HL-60 (cell line): ENCODE measurements around the gene BIRC6.

Source experiments
- DNase-seq, 2 experiments: peaks; one replicate each; pipeline ENCODE4 v3.0.0-alpha.2; 2010 to 2020; ENCODE audit warnings: low read depth in 1 of 2, low spot score in 1 of 2
- H3K27ac ChIP-seq: fragments of 250-450 bp; sonication (Bioruptor Pico); replicated peaks from 2 replicates; pipeline ENCODE4 v1.5.1; 2020; ENCODE audit warnings: mild to moderate bottlenecking, moderate library complexity
- H3K27me3 ChIP-seq: fragments of 250-450 bp; sonication (Bioruptor Pico); 2 replicates; pipeline ENCODE4 v1.5.1; 2021; ENCODE audit warnings: mild to moderate bottlenecking, moderate library complexity; ENCODE audit not compliant: insufficient read depth, poor library complexity, severe bottlenecking
- H3K4me3 ChIP-seq: replicated peaks from 2 replicates; pipeline ENCODE4 v1.5.1; 2011; ENCODE audit warnings: mild to moderate bottlenecking, control low read depth, low read length; ENCODE audit not compliant: insufficient read depth
- GABPA ChIP-seq: IDR thresholded peaks from 2 replicates; pipeline ENCODE4 v1.6.1; 2012; ENCODE audit warnings: low read depth
- POLR2AphosphoS5 ChIP-seq: IDR thresholded peaks from 2 replicates; pipeline ENCODE4 v1.6.1; 2012; ENCODE audit warnings: low read depth
- SPI1 ChIP-seq: IDR thresholded peaks from 2 replicates; pipeline ENCODE4 v1.6.1; 2012; ENCODE audit warnings: low read depth, mild to moderate bottlenecking, borderline replicate concordance
- TF ChIP-seq, protein P1 (sequence below): IDR thresholded peaks from one replicate; pipeline ENCODE4 v1.5.1; 2011; ENCODE audit warnings: low read length, control low read depth, inconsistent platforms; ENCODE audit not compliant: insufficient read depth
- TF ChIP-seq, protein P2 (sequence below): IDR thresholded peaks from 2 replicates; pipeline ENCODE4 v1.6.1; 2012; ENCODE audit warnings: low read depth; ENCODE audit not compliant: insufficient replicate concordance

BIRC6 gene

DNA sequence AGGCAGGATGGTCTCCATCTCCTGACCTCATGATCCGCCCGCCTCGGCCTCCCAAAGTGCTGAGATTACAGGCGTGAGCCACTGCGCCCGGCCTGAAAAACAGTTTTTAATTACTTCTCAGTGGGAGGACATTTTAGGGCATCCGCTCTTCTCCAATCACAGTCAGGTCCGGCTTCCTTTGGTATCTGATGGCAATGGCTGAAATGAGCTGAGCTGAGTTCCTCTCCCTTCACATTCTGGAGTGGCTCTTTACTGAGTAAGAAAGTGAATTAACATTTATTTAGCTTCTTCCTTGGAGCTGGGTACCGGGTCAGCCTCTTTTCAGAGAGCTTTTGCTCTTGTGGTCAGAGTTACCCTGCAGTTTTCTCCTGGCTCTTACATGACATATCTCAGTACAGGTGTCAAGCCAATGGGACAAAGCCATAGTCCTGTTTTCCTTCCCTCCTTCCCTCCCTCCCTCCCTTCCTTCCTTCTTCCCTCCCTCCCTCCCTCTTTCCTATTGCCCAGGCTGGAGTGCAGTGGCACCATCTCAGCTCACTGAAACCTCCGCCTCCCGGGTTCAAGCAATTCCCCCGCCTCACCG, 269.9 kb downstream of the BIRC6 start:
- no peak overlapping the region for H3K4me3 ChIP-seq
- DNase-seq = no peak
- TF ChIP-seq, protein P1, sequence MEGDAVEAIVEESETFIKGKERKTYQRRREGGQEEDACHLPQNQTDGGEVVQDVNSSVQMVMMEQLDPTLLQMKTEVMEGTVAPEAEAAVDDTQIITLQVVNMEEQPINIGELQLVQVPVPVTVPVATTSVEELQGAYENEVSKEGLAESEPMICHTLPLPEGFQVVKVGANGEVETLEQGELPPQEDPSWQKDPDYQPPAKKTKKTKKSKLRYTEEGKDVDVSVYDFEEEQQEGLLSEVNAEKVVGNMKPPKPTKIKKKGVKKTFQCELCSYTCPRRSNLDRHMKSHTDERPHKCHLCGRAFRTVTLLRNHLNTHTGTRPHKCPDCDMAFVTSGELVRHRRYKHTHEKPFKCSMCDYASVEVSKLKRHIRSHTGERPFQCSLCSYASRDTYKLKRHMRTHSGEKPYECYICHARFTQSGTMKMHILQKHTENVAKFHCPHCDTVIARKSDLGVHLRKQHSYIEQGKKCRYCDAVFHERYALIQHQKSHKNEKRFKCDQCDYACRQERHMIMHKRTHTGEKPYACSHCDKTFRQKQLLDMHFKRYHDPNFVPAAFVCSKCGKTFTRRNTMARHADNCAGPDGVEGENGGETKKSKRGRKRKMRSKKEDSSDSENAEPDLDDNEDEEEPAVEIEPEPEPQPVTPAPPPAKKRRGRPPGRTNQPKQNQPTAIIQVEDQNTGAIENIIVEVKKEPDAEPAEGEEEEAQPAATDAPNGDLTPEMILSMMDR = no peak
- TF ChIP-seq, protein P2, sequence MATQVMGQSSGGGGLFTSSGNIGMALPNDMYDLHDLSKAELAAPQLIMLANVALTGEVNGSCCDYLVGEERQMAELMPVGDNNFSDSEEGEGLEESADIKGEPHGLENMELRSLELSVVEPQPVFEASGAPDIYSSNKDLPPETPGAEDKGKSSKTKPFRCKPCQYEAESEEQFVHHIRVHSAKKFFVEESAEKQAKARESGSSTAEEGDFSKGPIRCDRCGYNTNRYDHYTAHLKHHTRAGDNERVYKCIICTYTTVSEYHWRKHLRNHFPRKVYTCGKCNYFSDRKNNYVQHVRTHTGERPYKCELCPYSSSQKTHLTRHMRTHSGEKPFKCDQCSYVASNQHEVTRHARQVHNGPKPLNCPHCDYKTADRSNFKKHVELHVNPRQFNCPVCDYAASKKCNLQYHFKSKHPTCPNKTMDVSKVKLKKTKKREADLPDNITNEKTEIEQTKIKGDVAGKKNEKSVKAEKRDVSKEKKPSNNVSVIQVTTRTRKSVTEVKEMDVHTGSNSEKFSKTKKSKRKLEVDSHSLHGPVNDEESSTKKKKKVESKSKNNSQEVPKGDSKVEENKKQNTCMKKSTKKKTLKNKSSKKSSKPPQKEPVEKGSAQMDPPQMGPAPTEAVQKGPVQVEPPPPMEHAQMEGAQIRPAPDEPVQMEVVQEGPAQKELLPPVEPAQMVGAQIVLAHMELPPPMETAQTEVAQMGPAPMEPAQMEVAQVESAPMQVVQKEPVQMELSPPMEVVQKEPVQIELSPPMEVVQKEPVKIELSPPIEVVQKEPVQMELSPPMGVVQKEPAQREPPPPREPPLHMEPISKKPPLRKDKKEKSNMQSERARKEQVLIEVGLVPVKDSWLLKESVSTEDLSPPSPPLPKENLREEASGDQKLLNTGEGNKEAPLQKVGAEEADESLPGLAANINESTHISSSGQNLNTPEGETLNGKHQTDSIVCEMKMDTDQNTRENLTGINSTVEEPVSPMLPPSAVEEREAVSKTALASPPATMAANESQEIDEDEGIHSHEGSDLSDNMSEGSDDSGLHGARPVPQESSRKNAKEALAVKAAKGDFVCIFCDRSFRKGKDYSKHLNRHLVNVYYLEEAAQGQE = no peak
- TF ChIP-seq SPI1 (no peak), GABPA (no peak), POLR2AphosphoS5 (no peak)
- H3K27ac ChIP-seq = no peak overlapping the region
- H3K27me3 ChIP-seq = no peaks in the 10 kb centered on the region

- peak in 1 of 2 experiments; percentile 23 for DNase-seq
- Histone ChIP-seq H3K27me3 (no peaks in the 10 kb centered on the region), H3K27ac (peak overlapping the region; percentile 71), H3K4me3 (peak overlapping the region; percentile 98)
- TF ChIP-seq GABPA (no peak), SPI1 (no peak), POLR2AphosphoS5 (no peak; the same call in 1 of the 2 replicates)
- TF ChIP-seq, protein P1 = no peak
- TF ChIP-seq, protein P2 = no peak
These were observed 270.6 kb downstream of the BIRC6 start for GRCh38 chr2:32627441-32627813.

GRCh38 chr2:32627814-32628579, 271.2 kb downstream of the BIRC6 start, which contains the start of gene TTC27:
TTC27 (plus strand) TSS chr2:32628050; CDS start chr2:32628293, 243 bp downstream.
- TF ChIP-seq SPI1 (peak; percentile 24; the same call in 1 of the 2 replicates), GABPA (no peak), POLR2AphosphoS5 (peak; percentile 80)
- TF ChIP-seq, protein P1 = no peak
- TF ChIP-seq, protein P2 = peak; percentile 52
- DNase-seq = peak; percentile 94 to 98
- Histone ChIP-seq H3K4me3 (peak within 1 kb of the TSS; percentile 98), H3K27ac (peak within 1 kb of the TSS; percentile 71), H3K27me3 (no peaks in the 10 kb centered on the region)
